ENCODE data around the gene MPIG6B.
A peak's percentile ranks its signal among the peaks of the same experiment; 100 is the strongest.

MPIG6B gene

GRCh38 chr6:31750411-31751022, 27.3 kb downstream of the MPIG6B start:
- TF ChIP-seq CTCF (IDR thresholded peaks at IDR 0.05; ENCODE audit: low read depth, low read length, missing control alignments) = no peak
- in situ Hi-C loops (cut with HindIII; ENCODE audit: low pct_ligation_motif_present, low sequenced_read_pairs) = no loop called here

DNA sequence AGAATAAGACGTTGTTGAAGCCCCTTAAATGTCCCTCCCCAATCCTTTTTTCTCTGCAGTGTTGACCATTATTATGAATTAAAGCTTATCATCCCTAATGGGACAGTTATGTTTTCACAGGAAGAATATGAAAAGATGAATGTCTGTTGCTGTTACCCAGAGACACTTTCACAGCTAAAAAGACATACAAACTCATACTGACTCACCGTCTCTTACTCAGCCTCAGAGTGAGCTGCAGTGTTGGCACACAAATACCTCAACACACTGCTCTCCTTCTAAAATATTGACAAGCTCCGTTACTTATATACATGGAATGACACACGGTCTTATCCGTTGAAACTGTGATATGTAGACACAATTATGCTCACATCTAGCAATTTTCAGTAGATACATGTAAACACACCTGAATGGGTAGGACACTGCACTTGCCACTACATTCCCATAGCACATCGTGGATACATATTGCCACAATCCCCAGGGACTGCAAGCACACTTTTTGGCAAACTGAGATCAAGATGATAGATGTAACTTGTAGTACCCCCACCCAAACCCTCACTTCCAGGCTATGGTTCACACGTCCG, 29.7 kb downstream of the MPIG6B start:
- TF ChIP-seq CTCF (IDR thresholded peaks at IDR 0.05; ENCODE audit: low read depth, low read length, missing control alignments) = no peak
- H3K36me3 ChIP-seq (replicated peaks) = no peaks in the 10 kb centered on the region
- H3K27ac ChIP-seq = peak overlapping the region; percentile 77
- in situ Hi-C loops (cut with HindIII; ENCODE audit: low pct_ligation_motif_present, low sequenced_read_pairs) = no loop called here
- peak; percentile 85 for DNase-seq
- H3K27me3 ChIP-seq (replicated peaks) = no peaks in the 10 kb centered on the region
- no peak overlapping the region for H3K4me3 ChIP-seq (ENCODE audit: low read depth, low read length)

More at GRCh38 chr6:31750411-31751022, 27.3 kb downstream of the MPIG6B start:
- Histone ChIP-seq H3K4me3 (ENCODE audit: low read depth, low read length) (no peak overlapping the region), H3K27ac (no peak overlapping the region), H3K36me3 (replicated peaks) (no peaks in the 10 kb centered on the region), H3K27me3 (replicated peaks) (no peaks in the 10 kb centered on the region)
- no peak for DNase-seq

DNA sequence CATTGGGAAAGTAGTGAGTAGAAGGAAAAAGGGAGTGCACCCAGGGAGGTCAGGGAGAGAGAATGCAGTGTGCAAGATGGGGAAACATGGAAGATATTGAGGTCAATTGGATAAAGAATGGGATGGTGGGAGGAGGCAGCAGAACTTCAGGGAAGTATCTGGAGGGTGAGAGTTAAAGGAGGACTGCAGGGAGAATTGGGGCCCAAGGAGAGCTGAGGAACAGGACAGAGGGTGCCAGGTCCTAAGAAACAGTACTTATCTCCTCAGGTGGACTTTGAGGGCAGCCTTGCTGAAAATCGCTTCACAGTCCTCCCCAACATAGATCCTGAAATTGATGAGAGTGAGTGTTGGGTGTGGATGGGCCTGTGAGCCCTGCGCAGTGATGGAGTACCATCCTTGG, 35.1 kb downstream of the MPIG6B start:
- Histone ChIP-seq H3K4me3 (ENCODE audit: low read depth, low read length) (no peak overlapping the region), H3K27me3 (replicated peaks) (no peaks in the 10 kb centered on the region), H3K27ac (no peak overlapping the region), H3K36me3 (replicated peaks) (no peaks in the 10 kb centered on the region)
- DNase-seq = no peak
- in situ Hi-C loops (cut with HindIII; ENCODE audit: low pct_ligation_motif_present, low sequenced_read_pairs) = no loop called here
- no peak for TF ChIP-seq CTCF (IDR thresholded peaks at IDR 0.05; ENCODE audit: low read depth, low read length, missing control alignments)

GRCh38 chr6:31760790-31761189, 37.6 kb downstream of the MPIG6B start:
- Histone ChIP-seq H3K27ac (no peak overlapping the region), H3K4me3 (ENCODE audit: low read depth, low read length) (no peak overlapping the region), H3K27me3 (replicated peaks) (no peaks in the 10 kb centered on the region), H3K36me3 (replicated peaks) (no peaks in the 10 kb centered on the region)
- TF ChIP-seq CTCF (IDR thresholded peaks at IDR 0.05; ENCODE audit: low read depth, low read length, missing control alignments) = no peak
- no peak for DNase-seq
- in situ Hi-C loops (cut with HindIII; ENCODE audit: low pct_ligation_motif_present, low sequenced_read_pairs) = no loop called here

GRCh38 chr6:31761343-31761742, 38.2 kb downstream of the MPIG6B start:
- H3K4me3 ChIP-seq (ENCODE audit: low read depth, low read length) = no peak overlapping the region
- H3K27ac ChIP-seq = no peak overlapping the region
- in situ Hi-C loops (cut with HindIII; ENCODE audit: low pct_ligation_motif_present, low sequenced_read_pairs) = no loop called here
- no peaks in the 10 kb centered on the region for H3K36me3 ChIP-seq (replicated peaks)
- no peaks in the 10 kb centered on the region for H3K27me3 ChIP-seq (replicated peaks)
- no peak for DNase-seq
- TF ChIP-seq CTCF (IDR thresholded peaks at IDR 0.05; ENCODE audit: low read depth, low read length, missing control alignments) = no peak

DNA sequence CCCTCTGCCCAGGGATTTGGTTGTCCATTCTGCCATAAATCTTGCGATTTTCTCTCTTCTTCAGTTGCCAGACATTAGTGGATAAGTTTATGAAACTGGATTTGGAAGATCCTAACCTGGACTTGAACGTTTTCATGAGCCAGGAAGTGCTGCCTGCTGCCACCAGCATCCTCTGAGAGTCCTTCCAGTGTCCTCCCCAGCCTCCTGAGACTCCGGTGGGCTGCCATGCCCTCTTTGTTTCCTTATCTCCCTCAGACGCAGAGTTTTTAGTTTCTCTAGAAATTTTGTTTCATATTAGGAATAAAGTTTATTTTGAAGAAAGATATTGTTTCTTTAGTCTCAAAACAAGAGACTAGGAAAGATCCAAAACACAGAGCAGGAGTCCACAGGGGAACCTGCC, 39.2 kb downstream of the MPIG6B start, which contains the start of gene SAPCD1:
Gene SAPCD1, plus strand, starts transcription at position 301 of the 400 bp plus-strand sequence. CDS start 399 bp downstream, outside the sequence.
- in situ Hi-C loops (cut with HindIII; ENCODE audit: low pct_ligation_motif_present, low sequenced_read_pairs) = no loop called here
- Histone ChIP-seq H3K27ac (no peak within 1 kb of the TSS), H3K36me3 (replicated peaks) (no peaks in the 10 kb centered on the region), H3K4me3 (ENCODE audit: low read depth, low read length) (no peak within 1 kb of the TSS), H3K27me3 (replicated peaks) (no peaks in the 10 kb centered on the region)
- DNase-seq = no peak
- no peak for TF ChIP-seq CTCF (IDR thresholded peaks at IDR 0.05; ENCODE audit: low read depth, low read length, missing control alignments)

All from brain microvascular endothelial cell (primary cell).